HG03342 (cell line): Measurements from ENCODE around the gene TTYH3.
"Not testable (repeated sequence)": the region's sequence is repeated elsewhere in the genome, so short reads cannot be mapped to it uniquely, and the experiment has no call there.

ENCODE experiments used
- ATAC-seq: cut with Tn5 transposase; IDR thresholded peaks from one replicate; pipeline ENCODE4 v1.9.1; 2021; ENCODE audit warnings: mild to moderate bottlenecking, moderate library complexity; ENCODE audit not compliant: unreplicated experiment

Gene TTYH3, protein sequence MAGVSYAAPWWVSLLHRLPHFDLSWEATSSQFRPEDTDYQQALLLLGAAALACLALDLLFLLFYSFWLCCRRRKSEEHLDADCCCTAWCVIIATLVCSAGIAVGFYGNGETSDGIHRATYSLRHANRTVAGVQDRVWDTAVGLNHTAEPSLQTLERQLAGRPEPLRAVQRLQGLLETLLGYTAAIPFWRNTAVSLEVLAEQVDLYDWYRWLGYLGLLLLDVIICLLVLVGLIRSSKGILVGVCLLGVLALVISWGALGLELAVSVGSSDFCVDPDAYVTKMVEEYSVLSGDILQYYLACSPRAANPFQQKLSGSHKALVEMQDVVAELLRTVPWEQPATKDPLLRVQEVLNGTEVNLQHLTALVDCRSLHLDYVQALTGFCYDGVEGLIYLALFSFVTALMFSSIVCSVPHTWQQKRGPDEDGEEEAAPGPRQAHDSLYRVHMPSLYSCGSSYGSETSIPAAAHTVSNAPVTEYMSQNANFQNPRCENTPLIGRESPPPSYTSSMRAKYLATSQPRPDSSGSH

GRCh38 chr7:2631946-2632732 is at the start of gene TTYH3:
TTYH3 (plus strand) TSS chr7:2631986; CDS start chr7:2632156, 170 bp downstream.
- ATAC-seq: peak; percentile 30

- ATAC-seq: no peak
These were observed 49.6 kb upstream of the TTYH3 start for GRCh38 chr7:2582006-2582735.

GRCh38 chr7:2583798-2584580 is 47.8 kb upstream of the TTYH3 start:
- no peak for ATAC-seq

GRCh38 chr7:2585446-2585845 is 46.3 kb upstream of the TTYH3 start:
- ATAC-seq: no peak

DNA sequence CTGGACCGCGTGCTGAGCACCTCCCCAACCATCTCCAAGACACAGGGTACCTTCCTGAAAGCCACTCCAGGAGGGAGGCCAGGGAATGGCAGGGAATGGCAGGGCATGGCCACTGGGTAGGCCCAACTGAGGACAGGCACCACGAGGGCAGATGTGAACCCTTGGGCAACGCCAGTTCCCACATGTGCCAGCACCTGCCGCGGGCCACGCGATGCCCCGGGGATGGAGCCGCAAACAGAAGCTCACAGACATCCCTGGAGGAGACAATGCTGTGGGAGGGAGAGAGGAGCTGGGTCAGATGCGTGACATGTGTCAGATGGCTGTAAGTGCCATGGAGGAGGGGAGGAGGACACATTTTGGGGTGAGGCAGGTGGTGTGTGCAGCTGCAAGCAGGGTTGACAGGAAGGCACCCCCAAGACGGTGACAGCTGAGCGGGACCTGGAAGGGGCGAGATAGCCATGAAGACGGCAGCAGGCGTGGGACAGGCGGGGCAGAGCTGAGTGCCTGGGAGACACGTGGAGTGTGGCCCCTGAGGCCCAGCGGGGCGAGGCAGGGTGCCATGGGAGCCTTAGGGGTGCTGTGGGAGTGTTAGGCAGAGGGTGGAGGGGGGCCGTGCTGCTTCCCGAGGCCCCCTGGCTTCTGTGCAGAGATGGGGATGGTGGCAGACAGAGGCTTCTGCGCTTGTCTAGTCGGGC is 45.3 kb upstream of the TTYH3 start:
- no peak for ATAC-seq

DNA sequence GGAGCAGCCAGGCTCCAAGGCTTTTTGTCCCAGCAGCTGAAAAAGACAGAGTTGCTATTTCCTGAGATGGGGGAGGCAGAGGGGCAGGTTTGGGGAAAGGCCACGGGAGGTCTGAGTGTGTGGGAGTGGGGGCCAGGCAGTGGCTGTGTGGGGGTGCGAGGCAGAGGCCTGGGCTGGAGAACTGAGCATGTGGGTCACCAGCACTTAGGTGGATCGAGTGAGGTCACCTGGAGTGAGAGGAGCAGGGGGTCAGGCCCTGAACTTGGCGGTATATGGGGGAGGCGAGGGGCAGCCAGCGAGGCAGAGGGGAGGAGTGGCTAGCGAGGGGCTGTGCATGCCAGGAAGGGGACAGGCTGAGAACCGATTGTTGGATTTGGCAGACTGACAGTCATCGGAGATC is 44.7 kb upstream of the TTYH3 start:
- no peak for ATAC-seq

- no peak for ATAC-seq
These were observed 44.0 kb upstream of the TTYH3 start for GRCh38 chr7:2587778-2588177.

GRCh38 chr7:2589341-2589740 is 42.4 kb upstream of the TTYH3 start:
- no peak for ATAC-seq

- not testable (repeated sequence) for ATAC-seq
These were observed 41.8 kb upstream of the TTYH3 start for GRCh38 chr7:2589941-2590340.

DNA sequence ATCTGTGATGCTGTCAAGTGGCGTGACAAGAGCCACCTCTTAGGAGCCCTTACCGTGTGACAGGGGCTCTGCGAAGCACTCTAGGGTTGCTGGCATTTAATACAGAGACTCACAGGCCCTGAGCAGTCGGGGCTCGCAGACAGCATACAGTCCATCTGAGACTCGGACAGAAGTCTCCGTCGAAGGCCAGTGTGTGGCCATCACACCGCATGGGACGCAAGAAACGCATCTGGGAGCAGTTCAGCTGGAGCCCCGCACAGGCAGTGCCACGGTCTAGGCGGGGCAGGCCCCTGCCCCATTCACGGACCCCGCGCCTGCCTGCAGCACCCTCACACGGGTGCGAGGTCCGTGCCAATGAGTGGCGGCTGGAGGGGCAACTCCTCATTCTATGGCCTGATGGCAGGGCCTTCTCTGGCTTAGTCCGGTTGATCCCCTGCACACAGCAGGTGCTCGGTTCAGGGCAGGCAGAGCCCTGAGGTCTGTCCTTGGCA is 39.4 kb upstream of the TTYH3 start:
- ATAC-seq: no peak

DNA sequence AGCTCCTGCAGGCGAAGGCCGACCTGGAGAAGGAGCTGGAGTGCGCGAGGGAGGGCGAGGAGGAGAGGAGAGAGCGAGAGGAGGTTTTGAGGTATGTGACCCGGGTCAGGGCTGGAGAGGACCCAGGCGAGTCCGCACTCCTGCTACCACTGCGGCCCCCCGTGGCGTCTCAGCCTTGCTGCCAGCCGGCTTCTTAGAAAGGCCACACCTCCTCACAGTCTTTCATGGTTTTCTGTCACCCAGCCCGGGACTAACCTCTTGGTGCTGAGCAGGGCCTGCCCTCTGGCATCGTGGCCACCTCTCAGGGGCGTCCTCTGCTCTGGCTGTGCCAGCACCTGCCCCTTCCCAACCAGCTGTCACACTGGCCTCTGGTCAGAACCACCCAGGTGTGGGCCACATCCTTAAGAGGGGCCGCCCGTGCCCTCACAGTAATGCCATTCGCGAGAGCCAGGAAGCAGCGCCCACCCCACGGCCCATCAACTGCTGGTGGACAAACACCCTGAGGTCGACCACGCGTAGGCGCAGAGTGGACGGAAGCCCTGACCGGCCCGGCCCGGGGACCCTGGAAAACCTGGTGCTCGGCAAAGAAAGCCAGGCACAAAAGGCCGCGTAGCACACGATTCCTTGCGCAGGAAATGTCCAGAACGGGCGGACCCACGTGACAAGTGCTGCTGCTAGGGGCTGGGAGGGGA is 38.6 kb upstream of the TTYH3 start:
- no peak for ATAC-seq

DNA sequence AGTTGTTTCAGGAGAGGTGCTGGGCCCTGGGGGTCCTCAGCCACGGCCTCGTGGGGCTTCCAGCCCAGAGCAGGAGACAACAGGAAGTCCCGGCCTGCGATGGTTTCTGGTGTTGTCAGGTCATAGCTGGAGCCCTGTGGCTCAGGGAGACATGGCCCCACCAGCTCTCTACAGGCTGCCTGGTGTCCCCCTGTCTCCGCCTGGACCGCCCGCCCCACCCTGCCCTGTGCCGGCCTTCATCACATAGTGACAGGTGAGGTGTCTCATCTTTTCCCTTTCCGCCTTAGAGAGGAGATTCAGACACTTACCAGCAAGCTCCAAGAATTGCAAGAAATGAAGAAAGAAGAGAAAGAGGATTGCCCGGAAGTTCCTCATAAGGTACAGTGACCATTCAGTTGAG is 37.2 kb upstream of the TTYH3 start:
- ATAC-seq: no peak

- no peak for ATAC-seq
These were observed 36.4 kb upstream of the TTYH3 start for GRCh38 chr7:2595258-2595860.

DNA sequence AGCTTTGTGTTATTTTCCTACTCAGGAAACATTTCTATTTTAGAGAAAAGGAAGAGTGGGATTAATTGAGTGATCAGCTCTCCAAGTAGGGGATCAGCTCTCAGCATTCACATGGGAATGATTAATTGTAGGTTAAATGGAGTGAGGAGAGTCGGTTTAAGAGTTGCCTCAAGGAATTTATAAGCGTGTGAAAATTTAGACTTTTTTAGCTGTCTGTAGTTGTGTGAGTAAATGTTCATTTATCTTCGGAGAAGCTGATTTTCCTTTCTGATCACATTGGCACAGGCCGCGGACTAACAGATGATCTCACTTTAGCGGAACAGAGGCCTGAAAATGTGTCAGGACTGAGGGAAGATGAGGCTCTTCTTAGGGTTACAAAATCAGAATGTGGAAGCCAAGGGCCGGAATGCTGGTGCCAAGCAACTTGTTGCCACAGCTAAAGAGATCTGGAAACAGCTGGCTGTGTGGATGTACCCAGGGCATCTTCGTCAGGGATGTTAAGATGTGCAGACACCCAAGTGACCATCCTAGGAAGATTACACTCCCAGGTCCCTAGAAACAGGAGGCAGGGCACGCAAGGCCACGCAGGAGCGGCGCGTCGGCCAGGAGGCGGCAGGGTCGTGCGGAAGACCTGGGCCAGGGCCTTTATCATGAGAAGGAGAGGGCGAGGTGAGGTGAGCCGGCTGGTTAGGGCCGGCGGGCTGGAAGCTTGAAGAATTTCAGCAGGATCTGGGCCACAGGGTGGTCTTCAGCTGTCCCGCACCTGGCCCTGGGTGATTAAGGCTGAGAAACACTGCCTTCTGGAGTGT is 35.1 kb upstream of the TTYH3 start:
- ATAC-seq: no peak

DNA sequence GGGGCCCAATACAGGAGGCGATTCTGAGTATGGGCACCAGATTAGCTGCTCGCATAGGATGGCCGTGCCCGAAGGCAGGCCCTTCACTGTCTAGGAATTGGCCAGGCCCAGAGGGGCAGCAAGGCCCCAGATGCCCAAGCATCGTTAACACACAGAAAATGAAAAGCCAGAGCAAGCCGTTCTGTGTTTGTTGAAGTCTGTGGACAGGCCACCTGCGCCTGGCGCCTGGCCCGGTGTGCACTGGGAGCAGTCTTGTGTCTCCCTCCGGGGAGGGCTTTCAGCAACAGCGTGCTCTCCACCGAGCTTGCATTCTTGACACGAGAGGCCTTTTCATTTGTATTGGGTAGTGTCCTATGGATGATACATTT is 34.5 kb upstream of the TTYH3 start:
- no peak for ATAC-seq

GRCh38 chr7:2598154-2598823 is 33.5 kb upstream of the TTYH3 start:
- no peak for ATAC-seq

GRCh38 chr7:2601065-2601464 is 30.7 kb upstream of the TTYH3 start:
- no peak for ATAC-seq
